Fibroblast of lung (primary cell): ENCODE data around the gene PROK2. TPM values are rescaled to one million over a fixed set of nuclear protein-coding genes. Genes with fewer than 3 reads are reported as not detected.

Experiments
- DNase-seq, 2 donors: peaks; one replicate each; pipeline versions ENCODE4 v3.0.0 to v3.0.0-alpha.2; 2010; ENCODE audit warnings: low read depth in 2 of 2
- H2AFZ ChIP-seq: 2 replicates; pipeline ENCODE4 v1.5.1; 2012; ENCODE audit warnings: low read length, control low read depth, inconsistent platforms
- H3K27ac ChIP-seq: 2 replicates; pipeline ENCODE4 v1.5.1; 2011; ENCODE audit warnings: low read length, control low read depth; ENCODE audit not compliant: insufficient read depth
- H3K27me3 ChIP-seq: 2 replicates; pipeline ENCODE4 v1.5.1; 2011; ENCODE audit warnings: mild to moderate bottlenecking, low read length; ENCODE audit not compliant: control insufficient read depth, insufficient read depth
- H3K36me3 ChIP-seq: 2 replicates; pipeline ENCODE4 v1.5.1; 2011; ENCODE audit warnings: low read length; ENCODE audit not compliant: control insufficient read depth, insufficient read depth
- H3K4me1 ChIP-seq: 2 replicates; pipeline ENCODE4 v1.5.1; 2011; ENCODE audit warnings: low read length; ENCODE audit not compliant: control insufficient read depth, insufficient read depth; ENCODE audit errors: extremely low read depth
- H3K4me2 ChIP-seq: 2 replicates; pipeline ENCODE4 v1.5.1; 2011; ENCODE audit warnings: low read length, control low read depth; ENCODE audit not compliant: insufficient read depth; ENCODE audit errors: extremely low read depth
- H3K4me3 ChIP-seq, 4 experiments: fragments of 200-600 bp in 1 of 4; sonication (generic) in 1 of 4; replicated peaks in 1 of 4; 2 replicates each; pipeline ENCODE4 v1.5.1; 2011 to 2016; ENCODE audit warnings: low read length in 4 of 4, low read depth in 3 of 4, mild to moderate bottlenecking in 3 of 4, control low read depth in 2 of 4, inconsistent platforms in 1 of 4, mixed read lengths in 1 of 4; ENCODE audit not compliant: insufficient read depth in 1 of 4; ENCODE audit errors: control extremely low read depth in 1 of 4
- H3K79me2 ChIP-seq: 2 replicates; pipeline ENCODE4 v1.5.1; 2012; ENCODE audit warnings: mild to moderate bottlenecking, low read length, inconsistent platforms; ENCODE audit not compliant: control insufficient read depth, insufficient read depth
- H3K9ac ChIP-seq: 2 replicates; pipeline ENCODE4 v1.5.1; 2011; ENCODE audit warnings: mild to moderate bottlenecking, low read length, control low read depth; ENCODE audit not compliant: insufficient read depth
- H3K9me3 ChIP-seq: 2 replicates; pipeline ENCODE4 v1.5.1; 2012; ENCODE audit warnings: low read depth, low read length; ENCODE audit not compliant: control insufficient read depth, insufficient read depth
- H4K20me1 ChIP-seq: 2 replicates; pipeline ENCODE4 v1.5.1; 2011; ENCODE audit warnings: low read length; ENCODE audit not compliant: control insufficient read depth, insufficient read depth; ENCODE audit errors: extremely low read depth
- CTCF ChIP-seq, 2 donors: IDR thresholded peaks in 1 of 2; conservative IDR thresholded peaks in 1 of 2; 1 replicate in 1 of 2; 2 replicates in 1 of 2; pipeline ENCODE4 v1.5.1; 2011 to 2012; ENCODE audit warnings: low read length in 2 of 2, control low read depth in 1 of 2, inconsistent platforms in 1 of 2, low read depth in 1 of 2, mild to moderate bottlenecking in 1 of 2
- EZH2 ChIP-seq: IDR thresholded peaks from 2 replicates; pipeline ENCODE4 v1.5.1; 2012; ENCODE audit warnings: low read length, control low read depth, mild to moderate bottlenecking; ENCODE audit errors: missing control alignments
- polyA plus RNA-seq, 2 donors: library from polyadenylated mRNA; depleted of rRNA in 1 of 2; stranded (reverse) in 1 of 2; unstranded in 1 of 2; fragments of >200 nt; gene quantifications; 2 replicates each; pipeline ENCODE4 v1.2.1, GENCODE V29; 2011 to 2012; ENCODE audit warnings: missing spikeins in 1 of 2
- total RNA-seq: library from RNA; depleted of rRNA; stranded (reverse); fragments of >200 nt; gene quantifications from 2 replicates; pipeline ENCODE4 v1.2.1, GENCODE V29; 2014

Gene PROK2
- total and polyA plus RNA-seq, 2 donors (not counting 1 experiment from before 2014, with no cell fraction given): not detected

- Histone ChIP-seq H3K27me3 (peaks cover 7% of the 10 kb centered on the region), H3K27ac (no peak overlapping the region), H3K4me2 (peak overlapping the region; percentile 59), H4K20me1 (no peaks in the 10 kb centered on the region), H3K79me2 (no peaks in the 10 kb centered on the region), H3K9ac (no peak overlapping the region), H3K36me3 (no peaks in the 10 kb centered on the region), H3K9me3 (no peaks in the 10 kb centered on the region), H3K4me1 (peaks cover 4% of the 10 kb centered on the region), H2AFZ (no peak overlapping the region), H3K4me3 (peak overlapping the region in 2 of 4 experiments; percentile 64 to 71)
- DNase-seq: no peak
- no peak for TF ChIP-seq EZH2
- no peak for TF ChIP-seq CTCF (conservative IDR thresholded peaks at IDR 0.05 in 1 of 2, IDR thresholded peaks at IDR 0.05 in 1 of 2; ENCODE audit: low read depth in 1 of 2, low read length in 2 of 2)
Measured at GRCh38 chr3:71723452-71724170, 61.3 kb downstream of the PROK2 start.

GRCh38 chr3:71722693-71723092, 62.3 kb downstream of the PROK2 start:
- H3K4me3 ChIP-seq: no peak overlapping the region
- H3K4me1 ChIP-seq: peaks cover 4% of the 10 kb centered on the region
- no peaks in the 10 kb centered on the region for H3K79me2 ChIP-seq
- H3K27ac ChIP-seq: no peak overlapping the region
- no peaks in the 10 kb centered on the region for H3K9me3 ChIP-seq
- no peak overlapping the region for H2AFZ ChIP-seq
- H3K9ac ChIP-seq: no peak overlapping the region
- no peak for TF ChIP-seq CTCF (conservative IDR thresholded peaks at IDR 0.05 in 1 of 2, IDR thresholded peaks at IDR 0.05 in 1 of 2; ENCODE audit: low read depth in 1 of 2, low read length in 2 of 2)
- no peak for TF ChIP-seq EZH2
- H3K4me2 ChIP-seq: no peak overlapping the region
- peaks cover 7% of the 10 kb centered on the region for H3K27me3 ChIP-seq
- H4K20me1 ChIP-seq: no peaks in the 10 kb centered on the region
- H3K36me3 ChIP-seq: no peaks in the 10 kb centered on the region
- no peak for DNase-seq

Other genes starting within 250 kb of the PROK2 start
- 85.3 and 101 TPM in 2 replicates for gene FOXP1, start 201.4 kb downstream of the PROK2 start, total RNA-seq
- 70.3 and 79.9 TPM in 2 replicates for gene FOXP1, start 201.4 kb downstream of the PROK2 start, polyA plus RNA-seq
- gene EIF4E3, start 59.7 kb downstream of the PROK2 start, total RNA-seq: 1.8 and 2.6 TPM in 2 replicates
- 7.6 and 12.8 TPM in 2 replicates for gene EIF4E3, start 59.7 kb downstream of the PROK2 start, polyA plus RNA-seq
- gene GPR27, start 31.3 kb downstream of the PROK2 start, total RNA-seq: under 0.01 TPM in 1 of 2 replicates, not detected in the other
- not detected in 2 replicates for gene GPR27, start 31.3 kb downstream of the PROK2 start, polyA plus RNA-seq